Stimulated activated CD4-positive, alpha-beta T cell treated with anti-CD3 and anti-CD28 coated beads, TNF-alpha, amount 100 ng/mL, for 48 hours (primary cell): ENCODE measurements around the gene WLS.

Source experiments
- DNase-seq, 3 donors: peaks; one replicate each; pipeline ENCODE4 v3.0.0-alpha.2; 2020; ENCODE audit warnings: low read depth in 3 of 3

The WLS gene

DNA sequence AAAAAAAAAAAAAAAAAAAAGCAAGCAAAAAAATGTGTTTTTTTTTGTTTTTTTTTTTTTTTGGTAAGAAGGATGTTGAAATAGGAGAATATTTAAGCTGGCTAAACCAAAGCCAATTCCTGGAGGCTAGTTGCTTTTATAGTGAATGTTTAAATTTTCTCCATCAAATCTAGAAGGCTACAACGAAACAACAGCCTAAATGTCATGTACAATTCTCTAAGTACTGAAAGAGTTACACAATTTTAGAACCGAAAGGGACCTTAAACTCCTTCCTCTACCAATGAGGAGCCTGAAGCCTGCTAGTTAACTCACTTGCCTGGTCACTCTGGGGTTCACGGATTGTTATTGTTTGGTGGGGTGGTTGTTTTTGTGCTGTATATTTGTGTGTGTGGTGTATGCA, 3.5 kb downstream of the WLS start:
- DNase-seq: no peak

DNA sequence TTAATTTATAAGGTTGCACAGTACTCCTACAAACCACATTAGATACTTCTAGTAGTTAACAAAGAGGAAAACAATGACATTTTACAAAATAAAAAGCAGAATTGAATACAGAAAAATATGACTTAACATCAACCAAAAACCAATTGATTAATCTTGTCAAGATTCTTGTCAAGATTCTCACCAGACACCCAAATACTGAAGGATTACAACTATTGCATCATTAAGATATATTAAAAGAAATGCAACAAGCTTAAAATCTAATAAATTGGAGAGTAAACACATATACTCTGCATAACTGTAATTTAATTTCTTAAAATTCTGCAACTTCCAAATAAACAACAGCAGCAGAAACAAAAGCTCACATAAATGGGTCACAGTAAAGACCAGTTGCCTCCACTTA, 4.7 kb downstream of the WLS start:
- no peak for DNase-seq

GRCh38 chr1:68225781-68226180, 6.5 kb downstream of the WLS start:
- no peak for DNase-seq

GRCh38 chr1:68223687-68224086, 8.6 kb downstream of the WLS start:
- DNase-seq: no peak

DNA sequence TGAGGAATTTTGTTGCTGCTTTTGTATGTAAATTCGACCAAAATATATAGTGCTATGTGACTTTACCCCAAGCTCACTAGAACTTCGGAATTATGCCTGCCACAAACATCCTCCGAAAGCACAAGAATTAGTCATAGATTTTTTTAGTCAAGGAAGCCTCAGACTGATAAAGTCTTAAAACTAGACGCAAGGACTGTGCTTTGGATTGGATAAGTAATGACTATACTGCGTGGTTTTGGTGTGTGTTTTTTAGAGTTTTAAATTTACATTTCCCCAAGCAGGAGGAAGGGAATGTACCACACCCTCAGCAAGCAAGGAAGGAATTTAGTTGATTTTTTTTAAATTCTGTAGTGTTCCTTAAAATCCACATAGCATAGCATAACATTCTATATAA, 10.3 kb downstream of the WLS start:
- no peak for DNase-seq

DNA sequence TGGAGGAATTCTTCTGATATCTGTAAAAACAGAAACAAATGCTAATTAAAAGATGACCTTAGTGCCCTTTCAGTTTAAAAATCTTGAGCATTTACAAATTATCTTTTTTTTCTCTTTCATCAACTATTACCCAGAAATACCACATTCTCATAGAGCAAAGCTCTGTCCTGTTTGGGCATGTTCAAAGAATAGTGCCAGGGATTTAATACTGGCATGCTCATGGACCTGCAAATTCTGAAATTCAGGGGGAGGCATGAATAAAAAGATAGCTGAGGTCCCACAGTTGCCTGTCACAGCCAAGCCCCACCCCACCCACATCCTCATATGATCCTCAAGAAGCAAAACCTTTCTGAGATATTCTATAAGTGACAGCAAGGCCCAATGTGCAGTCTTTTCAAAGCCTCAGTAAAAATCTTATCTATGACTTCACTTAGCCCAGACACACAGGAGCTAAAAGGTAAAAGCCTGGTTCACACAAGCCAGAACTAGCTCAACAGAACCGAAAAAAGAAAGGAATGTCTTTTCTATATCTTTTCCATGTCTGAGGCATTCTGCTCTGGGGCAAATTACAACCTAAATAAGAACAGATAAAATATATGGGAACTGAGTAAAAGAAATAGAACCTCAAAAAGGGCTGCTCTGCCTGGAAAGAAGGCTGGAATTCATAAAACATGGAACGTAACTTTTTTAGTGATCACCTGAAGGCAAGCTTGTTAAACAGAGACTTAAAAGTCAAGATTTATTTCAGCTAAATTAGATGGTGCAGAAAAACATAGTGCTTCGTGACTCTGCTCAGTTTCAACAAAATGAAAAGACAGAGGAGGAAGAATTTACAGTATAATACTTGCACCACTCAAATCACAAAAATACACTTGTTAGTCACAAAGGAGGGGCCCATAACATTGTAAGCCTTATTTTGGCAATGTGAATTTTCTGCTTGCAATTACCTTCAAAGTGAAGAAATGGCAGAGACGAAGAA, 11.0 kb downstream of the WLS start:
- no peak for DNase-seq

DNA sequence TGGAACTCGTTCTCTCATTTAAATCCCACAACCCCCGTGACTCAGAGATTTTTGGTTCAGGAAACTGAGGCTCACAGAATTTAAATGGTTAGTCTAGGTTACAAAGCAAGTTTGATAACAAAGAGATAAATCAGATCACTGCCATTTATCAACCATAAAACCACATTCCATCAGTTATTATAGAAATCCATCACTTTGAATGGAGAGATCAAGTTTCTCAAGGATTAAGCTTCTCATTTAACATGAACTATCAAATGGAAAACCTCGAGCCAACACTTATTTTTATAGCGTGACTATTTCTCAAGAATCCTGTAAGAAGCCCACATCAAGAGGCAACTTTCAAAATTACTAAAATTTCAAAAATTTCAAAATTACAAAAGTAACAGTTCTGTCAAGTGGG, 11.9 kb downstream of the WLS start:
- no peak for DNase-seq

- no peak for DNase-seq
Observed at GRCh38 chr1:68218490-68218889, 13.8 kb downstream of the WLS start.

DNA sequence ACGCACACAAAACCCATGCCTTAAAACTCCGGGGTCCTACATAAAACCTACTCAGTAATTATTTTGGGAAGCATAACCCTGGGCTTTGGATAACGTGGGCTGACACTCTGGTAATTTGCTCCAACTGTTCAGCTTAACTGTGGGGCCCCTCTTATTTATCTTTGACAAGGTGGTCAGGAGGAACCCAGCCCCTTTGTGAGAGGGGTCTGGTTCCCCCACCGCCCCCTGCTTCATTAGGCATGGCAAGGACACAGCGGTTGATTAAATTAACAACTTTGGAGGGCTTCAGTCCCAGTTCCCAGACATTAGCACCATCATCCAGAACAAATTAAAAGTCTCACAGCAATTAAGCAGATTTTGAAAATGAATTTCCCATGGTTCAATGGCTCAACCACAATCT, 14.7 kb downstream of the WLS start:
- no peak for DNase-seq

GRCh38 chr1:68217060-68217554, 15.2 kb downstream of the WLS start:
- DNase-seq: no peak

DNA sequence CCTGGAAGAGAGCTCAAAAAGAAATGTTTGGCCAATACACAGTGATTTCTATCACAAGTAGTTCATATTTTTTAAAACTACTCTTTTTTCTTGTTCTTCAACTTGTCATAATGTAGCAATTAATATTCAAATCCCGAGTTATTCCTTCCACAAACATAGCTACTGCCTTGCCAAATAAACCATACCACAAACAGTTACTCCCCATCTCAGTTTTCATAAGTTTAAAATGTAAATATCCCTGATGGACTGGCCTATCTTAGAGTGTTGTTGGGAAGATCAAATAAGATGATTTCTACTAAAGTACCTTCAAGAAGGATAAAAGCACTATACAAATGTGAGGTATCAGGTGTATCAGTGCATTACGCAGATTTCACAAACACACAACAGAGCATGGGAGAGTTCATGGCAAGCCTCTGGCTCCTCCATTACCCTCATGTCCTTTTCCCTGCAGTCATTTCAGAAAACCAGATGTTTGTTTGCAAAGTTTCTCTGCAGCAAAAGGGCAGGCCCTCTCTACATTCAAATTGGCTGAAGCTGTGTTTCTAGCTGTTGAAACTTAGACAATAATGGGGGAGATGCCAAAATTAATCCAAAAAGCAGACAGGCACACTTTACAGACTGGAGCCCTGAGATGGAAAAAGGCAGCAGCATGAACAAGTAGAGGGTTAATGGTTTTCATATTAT, 16.1 kb downstream of the WLS start:
- DNase-seq: no peak

- DNase-seq: no peak
Observed at GRCh38 chr1:68213843-68214242, 18.5 kb downstream of the WLS start.

GRCh38 chr1:68211761-68212380, 20.5 kb downstream of the WLS start:
- no peak for DNase-seq

- no peak for DNase-seq
Observed at GRCh38 chr1:68210829-68211228, 21.5 kb downstream of the WLS start.

DNA sequence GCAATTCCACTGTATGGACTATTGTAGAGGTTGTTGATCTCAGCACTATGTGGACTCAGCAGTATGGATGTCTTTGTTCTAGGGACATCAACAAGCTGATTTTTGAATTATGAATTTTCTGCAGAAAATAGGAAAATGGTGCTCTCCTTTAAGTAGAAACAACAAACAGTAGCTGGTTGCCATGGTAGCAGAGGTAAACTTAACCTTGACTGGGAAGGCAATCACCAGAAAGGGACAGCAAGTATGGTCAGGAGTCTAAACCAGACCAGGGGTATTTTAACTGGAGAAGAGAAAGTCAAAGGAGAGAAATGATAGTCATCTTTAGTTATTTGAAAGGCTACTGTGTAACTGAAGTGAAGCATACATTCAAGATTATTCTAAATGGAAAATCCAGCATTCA, 22.3 kb downstream of the WLS start:
- DNase-seq: no peak

GRCh38 chr1:68206848-68207689, 25.3 kb downstream of the WLS start:
- DNase-seq: no peak

DNA sequence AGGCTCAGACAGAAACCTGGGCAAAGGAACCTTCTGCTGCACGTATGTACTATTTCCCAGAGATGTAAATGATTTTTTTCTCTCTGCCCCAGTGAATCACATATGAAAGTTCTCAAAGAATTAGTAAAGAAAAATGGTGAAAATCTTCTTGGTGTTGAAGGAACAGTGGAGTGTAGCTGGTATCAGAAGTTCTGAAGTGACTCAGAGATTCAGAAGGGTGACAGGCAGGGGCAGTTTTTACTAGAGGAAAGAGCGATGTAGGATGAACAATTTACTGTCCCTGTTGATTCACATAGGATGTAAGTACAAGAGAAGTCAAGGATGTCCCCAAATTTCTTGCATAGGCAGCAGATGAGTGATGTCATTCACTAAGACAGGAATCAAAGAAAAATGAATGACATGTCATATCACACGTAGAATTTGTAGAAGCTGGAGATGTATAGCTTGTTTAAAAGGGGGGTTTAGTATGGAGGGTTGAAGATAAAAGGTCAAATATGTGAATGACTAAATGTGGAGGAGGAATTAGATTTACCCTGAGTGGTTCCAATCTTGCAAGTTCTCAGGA, 26.4 kb downstream of the WLS start:
- no peak for DNase-seq

DNA sequence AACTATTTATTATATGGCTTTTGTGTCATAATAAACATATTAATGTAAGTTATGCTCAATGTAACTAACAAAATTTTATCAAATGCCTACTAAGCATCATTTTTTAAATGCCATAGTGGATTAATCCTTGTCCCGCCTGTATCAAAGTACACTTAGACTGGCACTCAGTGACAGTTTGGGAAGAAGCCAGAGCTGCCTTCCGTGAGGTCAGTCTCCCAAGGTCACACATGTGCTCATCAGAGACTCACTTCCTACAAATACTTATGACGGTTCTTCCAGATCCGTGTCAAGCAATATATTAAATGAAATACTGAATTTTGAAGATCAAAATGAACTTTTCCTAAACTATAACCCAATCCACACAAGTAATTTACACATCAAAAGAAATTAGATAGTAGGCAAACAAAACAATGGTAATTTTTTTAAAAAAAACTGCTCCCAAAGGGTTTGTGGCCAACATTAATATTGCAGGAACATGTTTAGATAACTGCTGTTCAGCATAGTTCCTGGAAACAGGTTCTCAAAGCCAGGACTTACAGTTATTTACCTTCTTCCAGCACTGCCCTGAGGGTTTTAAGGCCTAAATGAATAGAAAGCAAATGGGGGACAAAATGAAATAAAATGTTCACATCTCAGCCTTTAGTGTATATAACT, 27.2 kb downstream of the WLS start:
- DNase-seq: no peak

GRCh38 chr1:68202239-68202832, 30.0 kb downstream of the WLS start:
- no peak for DNase-seq

GRCh38 chr1:68201546-68202238, 30.6 kb downstream of the WLS start:
- no peak for DNase-seq
